AG04449 (cell line): ENCODE results near the gene DPP9.

Source experiments
- CTCF ChIA-PET: fragments of 350-600 bp; formaldehyde crosslinking; extraction: SDS; loops from one replicate; lab custom pipeline; 2021; ENCODE audit warnings: antibody characterized with exemption; lab: Yijun Ruan, JAX
- POLR2A ChIA-PET: fragments of 400-600, 350-600 bp; formaldehyde crosslinking; extraction: SDS; loops from one replicate; lab custom pipeline; 2020; ENCODE audit warnings: antibody characterized with exemption, inconsistent platforms; lab: Yijun Ruan, JAX
- DNase-seq: peaks from one replicate; pipeline ENCODE4 v3.0.0-alpha.2; 2010; ENCODE audit warnings: low read depth, low spot score
- H3K4me3 ChIP-seq: 2 replicates; pipeline ENCODE4 v1.5.1; 2011; ENCODE audit warnings: low read depth, mild to moderate bottlenecking, control low read depth, low read length
- TF ChIP-seq, protein P1 (sequence below): IDR thresholded peaks from one replicate; pipeline ENCODE4 v1.5.1; 2011; ENCODE audit warnings: mild to moderate bottlenecking, moderate library complexity, low read length, control low read depth, inconsistent platforms; ENCODE audit not compliant: insufficient read depth; ENCODE audit errors: missing control alignments

The DPP9 gene

GRCh38 chr19:4710281-4710600 is 13.4 kb downstream of the DPP9 start:
- ChIA-PET POLR2A (no interaction called here), CTCF (interaction anchor here (1.0 kb wide), 1 partner anchor 94 kb away, joined by 3 read pairs; no protein-coding TSS in a partner anchor)

GRCh38 chr19:4709440-4710280 is 14.0 kb downstream of the DPP9 start:
- no peak for DNase-seq
- CTCF ChIA-PET = interaction anchor here (1.1 kb wide), 1 partner anchor 13 kb away, joined by 3 read pairs; no protein-coding TSS in a partner anchor
- TF ChIP-seq, protein P1, sequence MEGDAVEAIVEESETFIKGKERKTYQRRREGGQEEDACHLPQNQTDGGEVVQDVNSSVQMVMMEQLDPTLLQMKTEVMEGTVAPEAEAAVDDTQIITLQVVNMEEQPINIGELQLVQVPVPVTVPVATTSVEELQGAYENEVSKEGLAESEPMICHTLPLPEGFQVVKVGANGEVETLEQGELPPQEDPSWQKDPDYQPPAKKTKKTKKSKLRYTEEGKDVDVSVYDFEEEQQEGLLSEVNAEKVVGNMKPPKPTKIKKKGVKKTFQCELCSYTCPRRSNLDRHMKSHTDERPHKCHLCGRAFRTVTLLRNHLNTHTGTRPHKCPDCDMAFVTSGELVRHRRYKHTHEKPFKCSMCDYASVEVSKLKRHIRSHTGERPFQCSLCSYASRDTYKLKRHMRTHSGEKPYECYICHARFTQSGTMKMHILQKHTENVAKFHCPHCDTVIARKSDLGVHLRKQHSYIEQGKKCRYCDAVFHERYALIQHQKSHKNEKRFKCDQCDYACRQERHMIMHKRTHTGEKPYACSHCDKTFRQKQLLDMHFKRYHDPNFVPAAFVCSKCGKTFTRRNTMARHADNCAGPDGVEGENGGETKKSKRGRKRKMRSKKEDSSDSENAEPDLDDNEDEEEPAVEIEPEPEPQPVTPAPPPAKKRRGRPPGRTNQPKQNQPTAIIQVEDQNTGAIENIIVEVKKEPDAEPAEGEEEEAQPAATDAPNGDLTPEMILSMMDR = no peak
- no peak overlapping the region for H3K4me3 ChIP-seq
- POLR2A ChIA-PET = no interaction called here

More at GRCh38 chr19:4710281-4710600, 13.4 kb downstream of the DPP9 start:
- no peak for DNase-seq
- TF ChIP-seq, protein P1 = no peak
- H3K4me3 ChIP-seq = no peak overlapping the region

DNA sequence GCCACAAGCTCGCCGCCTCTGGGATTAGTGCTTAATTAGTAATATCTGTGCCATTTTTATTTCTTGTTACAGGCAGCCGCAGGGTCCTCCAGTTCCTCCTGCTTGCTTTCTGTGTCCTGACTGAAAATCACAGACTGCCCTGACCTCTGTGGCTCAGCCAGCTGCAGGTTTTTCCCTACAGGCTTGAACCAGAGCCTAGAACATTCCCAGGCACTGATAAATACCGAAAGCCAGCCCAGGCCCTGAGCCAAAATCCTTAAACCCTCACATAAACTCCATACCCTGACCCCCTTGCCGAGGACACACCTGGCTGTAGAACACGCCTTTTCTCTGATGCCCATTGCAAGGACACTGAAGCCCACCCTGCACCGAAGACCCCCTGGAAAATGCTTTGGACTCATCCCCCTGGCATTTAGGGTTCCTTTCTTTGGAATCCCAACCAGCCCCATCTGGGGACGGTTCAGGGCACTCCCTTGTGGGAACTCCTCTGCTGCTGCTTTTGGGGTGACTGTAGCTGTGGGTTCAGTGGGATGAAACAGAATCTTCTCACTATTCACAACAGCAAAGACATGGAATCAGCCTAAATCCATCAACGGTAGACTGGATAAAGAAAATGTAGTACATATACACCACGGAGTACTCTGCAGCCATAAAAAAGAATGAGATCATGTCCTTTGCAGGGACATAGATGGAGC is 15.5 kb downstream of the DPP9 start:
- ChIA-PET POLR2A (no interaction called here), CTCF (interaction anchor here (0.7 to 1.4 kb wide), 4 partner anchors 14 to 83 kb away, joined by 3 read pairs; no protein-coding TSS in a partner anchor)
- DNase-seq = no peak
- TF ChIP-seq, protein P1 = no peak
- no peak overlapping the region for H3K4me3 ChIP-seq

DNA sequence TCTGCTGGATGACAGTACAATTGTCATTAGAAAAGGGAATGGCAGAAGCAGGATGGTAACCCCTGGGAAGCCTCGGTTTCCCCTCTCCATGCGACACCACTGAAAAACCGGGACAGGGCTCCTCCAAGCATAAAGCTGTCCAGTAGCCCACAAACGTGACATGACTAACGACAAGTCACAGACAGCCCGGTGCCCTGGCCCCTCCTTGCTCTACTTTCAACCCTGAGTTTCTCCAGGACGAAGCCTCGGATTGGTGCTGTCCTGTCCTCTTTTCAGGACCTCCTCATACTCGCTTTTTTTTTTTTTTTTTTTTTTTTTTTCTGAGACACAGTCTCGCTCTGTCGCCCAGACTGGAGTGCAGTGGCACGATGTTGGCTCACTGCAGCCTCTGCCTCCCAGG is 16.3 kb downstream of the DPP9 start:
- DNase-seq = no peak
- ChIA-PET POLR2A (no interaction called here), CTCF (interaction anchor here (0.7 to 1.4 kb wide), 4 partner anchors 15 to 83 kb away, joined by 3 read pairs; no protein-coding TSS in a partner anchor)
- TF ChIP-seq, protein P1 = no peak
- no peak overlapping the region for H3K4me3 ChIP-seq

GRCh38 chr19:4705413-4706131 is 18.1 kb downstream of the DPP9 start:
- TF ChIP-seq, protein P1 = no peak
- CTCF ChIA-PET = no interaction called here
- POLR2A ChIA-PET = no interaction called here
- no peak overlapping the region for H3K4me3 ChIP-seq
- no peak for DNase-seq

DNA sequence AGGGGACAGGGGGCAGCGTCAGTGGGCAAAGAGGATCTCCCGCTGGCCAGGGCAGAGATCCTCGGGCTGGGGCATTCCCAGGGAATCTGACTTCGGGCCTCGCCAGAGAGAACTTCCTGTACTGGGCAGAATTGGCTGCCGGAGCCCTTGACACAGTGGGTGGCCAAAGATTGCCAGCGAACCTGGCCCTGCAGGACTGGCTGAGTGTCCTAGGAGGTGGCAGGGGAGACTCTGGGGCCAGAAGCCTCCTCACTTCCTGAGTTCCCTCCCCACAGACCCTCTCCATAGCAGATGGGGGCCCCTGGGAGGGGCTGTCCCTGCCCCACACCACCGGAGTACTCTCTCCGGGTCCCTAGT is 19.3 kb downstream of the DPP9 start:
- CTCF ChIA-PET = no interaction called here
- H3K4me3 ChIP-seq = no peak overlapping the region
- TF ChIP-seq, protein P1 = no peak
- POLR2A ChIA-PET = no interaction called here
- no peak for DNase-seq
